HEK293T (cell line): ENCODE data around the gene COQ9.

Experiments used
- CTCF ChIA-PET: fragments of 350-600 bp; formaldehyde crosslinking; extraction: SDS; loops from one replicate; lab custom pipeline; 2021; ENCODE audit warnings: antibody characterized with exemption, inconsistent platforms; lab: Yijun Ruan, JAX
- POLR2A ChIA-PET: fragments of 350-600 bp; formaldehyde crosslinking; extraction: SDS; loops from one replicate; lab custom pipeline; 2020; ENCODE audit warnings: antibody characterized with exemption, inconsistent platforms; lab: Yijun Ruan, JAX
- DNase-seq: peaks from one replicate; pipeline ENCODE4 v3.0.0; 2012; ENCODE audit warnings: mixed read lengths; ENCODE audit errors: extremely low spot score
- ARNT ChIP-seq: fragments of 450-650 bp; IDR thresholded peaks from 2 replicates; pipeline ENCODE4 v1.6.1; 2017; ENCODE audit warnings: mild to moderate bottlenecking
- BHLHE40 ChIP-seq: fragments of 450-650 bp; IDR thresholded peaks from 2 replicates; pipeline ENCODE4 v1.6.1; 2016; ENCODE audit warnings: mild to moderate bottlenecking, moderate library complexity, borderline replicate concordance
- CTBP1 ChIP-seq: fragments of 450-650 bp; IDR thresholded peaks from 2 replicates; pipeline ENCODE4 v1.6.1; 2016; ENCODE audit warnings: borderline replicate concordance
- ELF4 ChIP-seq: fragments of 450-650 bp; IDR thresholded peaks from 2 replicates; pipeline ENCODE4 v1.6.1; 2017; ENCODE audit warnings: antibody characterized with exemption
- FOXA1 ChIP-seq: fragments of 450-650 bp; IDR thresholded peaks from 2 replicates; pipeline ENCODE4 v1.6.1; 2016; ENCODE audit warnings: mild to moderate bottlenecking
- FOXK2 ChIP-seq: fragments of 450-650 bp; IDR thresholded peaks from 2 replicates; pipeline ENCODE4 v1.6.1; 2016; ENCODE audit warnings: mild to moderate bottlenecking
- FOXM1 ChIP-seq: fragments of 450-650 bp; IDR thresholded peaks from 2 replicates; pipeline ENCODE4 v1.6.1; 2017; ENCODE audit warnings: mild to moderate bottlenecking, borderline replicate concordance
- HDGF ChIP-seq: fragments of 450-650 bp; IDR thresholded peaks from 2 replicates; pipeline ENCODE4 v1.6.1; 2017; ENCODE audit warnings: antibody characterized with exemption, borderline replicate concordance
- L3MBTL2 ChIP-seq: fragments of 450-650 bp; conservative IDR thresholded peaks from 2 replicates; pipeline ENCODE4 v1.6.1; 2016; ENCODE audit warnings: mild to moderate bottlenecking
- LEF1 ChIP-seq: fragments of 450-650 bp; IDR thresholded peaks from 2 replicates; pipeline ENCODE4 v1.6.1; 2017; ENCODE audit warnings: mild to moderate bottlenecking, borderline replicate concordance
- NFRKB ChIP-seq: fragments of 450-650 bp; IDR thresholded peaks from 2 replicates; pipeline ENCODE4 v1.6.1; 2016; ENCODE audit warnings: mild to moderate bottlenecking, moderate library complexity
- PKNOX1 ChIP-seq: fragments of 450-650 bp; IDR thresholded peaks from 2 replicates; pipeline ENCODE4 v1.6.1; 2016
- SP1 ChIP-seq: fragments of 450-650 bp; IDR thresholded peaks from 2 replicates; pipeline ENCODE4 v1.6.1; 2017
- SUZ12 ChIP-seq: fragments of 450-650 bp; IDR thresholded peaks from 2 replicates; pipeline ENCODE4 v1.6.1; 2016; ENCODE audit warnings: mild to moderate bottlenecking
- TARDBP ChIP-seq: fragments of 450-650 bp; IDR thresholded peaks from 2 replicates; pipeline ENCODE4 v1.6.1; 2016
- ZNF384 ChIP-seq: fragments of 450-650 bp; IDR thresholded peaks from 2 replicates; pipeline ENCODE4 v1.6.1; 2016

The COQ9 gene

GRCh38 chr16:57505169-57505568 is 57.9 kb downstream of the COQ9 start:
- ChIA-PET CTCF (interaction anchor here (0.9 kb wide), 1 partner anchor 43 kb away, joined by 3 read pairs; the partner anchor contains the start of gene POLR2C), POLR2A (no interaction called here)
- no peak for DNase-seq
- TF ChIP-seq HDGF = no peak
- TF ChIP-seq LEF1 = no peak
- TF ChIP-seq TARDBP = no peak
- TF ChIP-seq SUZ12 = no peak

DNA sequence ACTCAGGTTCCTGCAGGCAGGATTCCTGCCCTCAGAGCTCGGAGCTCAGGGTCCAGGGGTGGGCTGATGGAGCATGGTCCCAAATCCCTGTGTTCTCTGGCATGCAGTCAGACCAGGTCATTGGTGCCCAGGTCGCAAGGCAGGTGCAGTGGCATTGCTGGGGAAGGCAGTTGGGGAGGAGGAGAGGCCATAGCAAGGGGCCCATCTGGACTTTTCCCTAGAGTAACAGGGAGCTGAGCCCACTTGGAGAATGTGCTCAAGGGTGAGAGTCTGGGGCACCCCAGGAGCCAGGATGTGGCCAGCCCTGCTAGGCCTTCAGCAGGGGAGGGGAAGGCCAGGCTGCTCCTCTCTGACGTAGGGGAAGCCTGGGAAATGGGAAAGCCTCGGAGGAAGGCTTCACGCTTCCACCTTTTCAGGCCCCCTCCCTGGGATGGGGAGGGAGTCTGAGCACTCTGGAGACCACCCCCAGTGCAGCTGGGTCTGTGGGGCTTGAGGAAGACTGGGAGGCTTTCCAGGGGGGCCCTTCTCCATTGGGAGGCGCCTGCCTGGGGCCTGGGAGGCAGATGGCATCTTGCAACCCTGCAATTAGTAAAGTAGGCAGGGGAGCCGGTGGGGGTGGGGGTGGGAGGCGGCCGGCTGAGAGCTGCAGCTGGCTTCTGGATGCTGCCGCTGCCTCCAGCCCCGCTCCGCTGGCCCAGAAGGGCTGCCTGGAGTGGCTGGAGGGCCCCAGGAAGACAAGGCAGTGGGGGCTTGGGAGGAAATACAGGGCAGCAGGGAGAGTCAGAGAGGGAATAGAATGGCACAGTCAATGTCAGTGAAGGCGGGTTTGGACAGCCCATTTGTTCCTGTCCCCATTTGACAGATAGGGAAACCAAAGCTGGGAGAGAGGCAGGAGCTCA is 60.1 kb downstream of the COQ9 start:
- TF ChIP-seq CTBP1 (no peak), BHLHE40 (no peak), HDGF (no peak), L3MBTL2 (no peak), LEF1 (no peak), PKNOX1 (no peak), ZNF384 (no peak), TARDBP (no peak), SP1 (no peak), NFRKB (no peak), ELF4 (no peak), ARNT (no peak), SUZ12 (no peak), FOXK2 (no peak)
- CTCF ChIA-PET = interaction anchor here (0.5 kb wide), 1 partner anchor 89 kb away, joined by 3 read pairs; no protein-coding TSS in a partner anchor
- DNase-seq = no peak
- POLR2A ChIA-PET = no interaction called here

DNA sequence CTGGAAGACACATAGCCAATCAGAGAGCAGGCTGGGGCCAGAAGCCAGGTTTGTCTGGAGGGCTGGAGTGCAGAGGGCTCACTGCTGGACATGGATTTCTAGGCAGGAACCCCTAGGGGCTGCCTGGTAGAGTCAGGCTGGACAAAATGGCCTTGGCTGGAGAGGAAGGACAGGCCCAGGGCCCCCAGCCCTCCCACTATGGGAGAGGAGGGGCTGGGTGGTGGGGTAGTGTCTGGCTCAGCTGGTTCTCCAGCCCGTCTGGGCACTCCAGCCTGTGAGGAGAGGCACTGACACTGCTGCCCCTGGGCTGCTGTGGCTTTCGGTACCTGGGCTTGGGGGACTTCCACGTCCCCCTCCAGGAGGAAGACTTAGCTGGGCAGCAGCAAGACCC is 60.8 kb downstream of the COQ9 start:
- TF ChIP-seq FOXA1 = no peak
- no peak for TF ChIP-seq LEF1
- TF ChIP-seq L3MBTL2 = no peak
- no peak for TF ChIP-seq SP1
- TF ChIP-seq HDGF = no peak
- TF ChIP-seq ZNF384 = no peak
- TF ChIP-seq FOXK2 = no peak
- TF ChIP-seq ARNT = no peak
- no peak for TF ChIP-seq NFRKB
- no peak for TF ChIP-seq CTBP1
- no peak for TF ChIP-seq ELF4
- no peak for TF ChIP-seq TARDBP
- no peak for TF ChIP-seq BHLHE40
- no peak for TF ChIP-seq SUZ12
- POLR2A ChIA-PET = no interaction called here
- DNase-seq = no peak
- CTCF ChIA-PET = interaction anchor here (0.5 kb wide), 1 partner anchor 89 kb away, joined by 3 read pairs; no protein-coding TSS in a partner anchor

DNA sequence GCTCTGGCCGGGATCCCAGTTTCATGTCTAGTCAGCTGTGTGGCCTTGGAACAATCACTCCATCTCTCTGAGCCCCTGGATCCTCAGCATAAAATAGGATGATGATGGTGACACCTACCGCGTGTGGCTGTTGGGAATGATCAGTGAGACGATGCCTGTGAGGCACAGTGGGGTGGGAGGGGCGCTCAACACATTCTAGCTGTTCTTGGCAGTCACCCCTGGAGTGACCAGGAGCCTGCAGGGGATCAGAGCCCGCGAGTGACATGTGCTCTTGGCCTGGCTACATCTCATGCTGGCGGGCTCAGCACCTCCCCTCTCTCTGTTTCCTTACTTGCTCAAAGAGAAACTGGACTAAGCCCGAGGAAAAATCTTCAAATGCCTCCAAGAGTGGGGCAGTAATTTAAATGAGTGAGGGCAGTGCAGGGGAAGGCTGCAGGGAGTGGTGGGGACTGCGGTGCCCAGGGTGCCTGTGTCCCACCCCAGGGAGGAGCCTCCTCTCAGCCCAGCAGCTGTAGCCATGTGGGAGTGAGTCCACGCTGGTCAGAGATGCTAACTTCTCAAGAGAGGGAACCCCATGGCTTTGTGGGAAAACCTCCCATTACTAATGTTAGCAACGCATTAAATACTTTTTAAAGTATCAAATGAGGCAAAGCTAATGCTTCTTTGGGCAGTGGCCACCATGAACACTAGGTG is 62.1 kb downstream of the COQ9 start:
- TF ChIP-seq ELF4 (no peak), NFRKB (no peak), SUZ12 (no peak), L3MBTL2 (no peak), ZNF384 (no peak), ARNT (no peak), FOXK2 (no peak), FOXM1 (no peak), CTBP1 (no peak), SP1 (no peak), TARDBP (no peak), FOXA1 (no peak)
- DNase-seq = no peak
- ChIA-PET POLR2A (interaction anchor here (0.7 to 1.4 kb wide), 2 partner anchors 24 to 62 kb away, joined by 3 to 4 read pairs; partner anchors contain the start of genes CIAPIN1 and COQ9), CTCF (no interaction called here)

GRCh38 chr16:57510016-57510871 is 63.0 kb downstream of the COQ9 start:
- DNase-seq = no peak
- TF ChIP-seq PKNOX1 (no peak), SUZ12 (no peak), SP1 (no peak), FOXK2 (no peak), LEF1 (no peak), ELF4 (no peak), CTBP1 (no peak), BHLHE40 (no peak)
- ChIA-PET CTCF (no interaction called here), POLR2A (interaction anchor here (0.7 to 1.4 kb wide), 2 partner anchors 25 to 63 kb away, joined by 3 to 4 read pairs; partner anchors contain the start of genes CIAPIN1 and COQ9)
